BLaER1 treated with 17β-estradiol and CSF1 and Interleukin-3, amounts not matched to agents 10 nM and 100 nM (cell line): Measurements from ENCODE around the gene ERCC8.
"Not testable (repeated sequence)": the region's sequence is repeated elsewhere in the genome, so short reads cannot be mapped to it uniquely, and the experiment has no call there.

ENCODE experiments used
- H3K27ac ChIP-seq, 11 experiments: shearing (Covaris generic); formaldehyde crosslinking; 2 replicates each; pipeline ENCODE4 v1.8.1; 2022
- H3K27me3 ChIP-seq, 11 experiments: shearing (Covaris generic); formaldehyde crosslinking; 2 replicates each; pipeline ENCODE4 v1.8.1; 2022
- H3K36me3 ChIP-seq, 11 experiments: shearing (Covaris generic); formaldehyde crosslinking; 2 replicates each; pipeline ENCODE4 v1.8.1; 2022
- H3K4me1 ChIP-seq, 10 experiments: shearing (Covaris generic); formaldehyde crosslinking; 2 replicates each; pipeline ENCODE4 v1.8.1; 2022
- H3K4me2 ChIP-seq, 11 experiments: shearing (Covaris generic); formaldehyde crosslinking; 2 replicates each; pipeline ENCODE4 v1.8.1; 2022
- H3K4me3 ChIP-seq, 10 experiments: shearing (Covaris generic); formaldehyde crosslinking; 2 replicates each; pipeline ENCODE4 v1.8.1; 2022
- H3K9ac ChIP-seq, 11 experiments: shearing (Covaris generic); formaldehyde crosslinking; 2 replicates each; pipeline ENCODE4 v1.8.1; 2022
- H3K9me3 ChIP-seq, 11 experiments: shearing (Covaris generic); formaldehyde crosslinking; replicated peaks in 1 of 11; 2 replicates each; pipeline ENCODE4 v1.8.1; 2022
- H4K20me1 ChIP-seq, 11 experiments: shearing (Covaris generic); formaldehyde crosslinking; 2 replicates each; pipeline ENCODE4 v1.8.1; 2022
- Cebpa-rat ChIP-seq, 11 experiments: shearing (Covaris generic); IDR thresholded peaks; 2 replicates each; pipeline ENCODE4 v1.8.1; 2022

Gene ERCC8

GRCh38 chr5:60893521-60893920 lies 51.3 kb downstream of the ERCC8 start:
- peaks cover 48 to 82% (median 67%) of the 10 kb centered on the region in 11 experiments for H3K36me3 ChIP-seq
- no peaks in the 10 kb centered on the region for H3K4me1 ChIP-seq
- no peak overlapping the region for H3K27ac ChIP-seq
- H3K27me3 ChIP-seq: no peaks in the 10 kb centered on the region
- H3K9me3 ChIP-seq: peaks cover 0 to 12% (median 0%) of the 10 kb centered on the region in 11 experiments; a peak in 4 of 22 replicates
- H3K4me2 ChIP-seq: no peak overlapping the region
- H3K4me3 ChIP-seq: no peak overlapping the region
- no peak overlapping the region for H3K9ac ChIP-seq
- H4K20me1 ChIP-seq: no peaks in the 10 kb centered on the region
- TF ChIP-seq Cebpa-rat (IDR thresholded peaks at IDR 0.05): no peak

GRCh38 chr5:60891667-60892066 lies 53.2 kb downstream of the ERCC8 start:
- TF ChIP-seq Cebpa-rat (IDR thresholded peaks at IDR 0.05): no peak
- Histone ChIP-seq H3K9me3 (peaks cover 0 to 12% (median 0%) of the 10 kb centered on the region in 11 experiments; a peak in 4 of 22 replicates), H3K4me1 (no peaks in the 10 kb centered on the region), H3K4me3 (no peak overlapping the region), H3K27ac (no peak overlapping the region), H4K20me1 (no peaks in the 10 kb centered on the region), H3K36me3 (peaks cover 44 to 69% (median 58%) of the 10 kb centered on the region in 11 experiments), H3K27me3 (no peaks in the 10 kb centered on the region), H3K4me2 (no peak overlapping the region), H3K9ac (no peak overlapping the region)

- H3K27me3 ChIP-seq: no peaks in the 10 kb centered on the region
- peaks cover 0 to 4% (median 0%) of the 10 kb centered on the region in 11 experiments; a peak in 1 of 22 replicates for H3K9me3 ChIP-seq
- TF ChIP-seq Cebpa-rat (IDR thresholded peaks at IDR 0.05): no peak
- H3K4me3 ChIP-seq: no peak overlapping the region
- peaks cover 15 to 56% (median 31%) of the 10 kb centered on the region in 11 experiments for H3K36me3 ChIP-seq
- no peaks in the 10 kb centered on the region for H4K20me1 ChIP-seq
- no peaks in the 10 kb centered on the region for H3K4me1 ChIP-seq
- H3K4me2 ChIP-seq: no peak overlapping the region
- H3K9ac ChIP-seq: no peak overlapping the region
- no peak overlapping the region for H3K27ac ChIP-seq
Observed at GRCh38 chr5:60888359-60889061, 56.4 kb downstream of the ERCC8 start.

GRCh38 chr5:60887746-60888145 lies 57.1 kb downstream of the ERCC8 start:
- Histone ChIP-seq H3K9ac (no peak overlapping the region), H3K9me3 (peaks cover 0 to 1% (median under 1%) of the 10 kb centered on the region in 11 experiments; a peak in 7 of 22 replicates)
- no peak for TF ChIP-seq Cebpa-rat (IDR thresholded peaks at IDR 0.05)

GRCh38 chr5:60887096-60887495 lies 57.8 kb downstream of the ERCC8 start:
- no peak for TF ChIP-seq Cebpa-rat (IDR thresholded peaks at IDR 0.05)
- Histone ChIP-seq H4K20me1 (no peaks in the 10 kb centered on the region), H3K9me3 (peaks cover 0 to 8% (median 6%) of the 10 kb centered on the region in 11 experiments; a peak in 14 of 22 replicates), H3K27me3 (no peaks in the 10 kb centered on the region), H3K9ac (no peak overlapping the region), H3K27ac (no peak overlapping the region), H3K4me3 (no peak overlapping the region), H3K4me1 (no peaks in the 10 kb centered on the region), H3K4me2 (no peak overlapping the region), H3K36me3 (peaks cover 5 to 54% (median 23%) of the 10 kb centered on the region in 11 experiments; a peak in 21 of 22 replicates)

More at GRCh38 chr5:60887746-60888145, 57.1 kb downstream of the ERCC8 start:
- no peaks in the 10 kb centered on the region for H4K20me1 ChIP-seq
- no peak overlapping the region for H3K4me2 ChIP-seq
- peaks cover 7 to 54% (median 23%) of the 10 kb centered on the region in 11 experiments for H3K36me3 ChIP-seq
- H3K27me3 ChIP-seq: no peaks in the 10 kb centered on the region
- no peak overlapping the region for H3K4me3 ChIP-seq
- no peak overlapping the region for H3K27ac ChIP-seq
- no peaks in the 10 kb centered on the region for H3K4me1 ChIP-seq

GRCh38 chr5:60886158-60886557 lies 58.7 kb downstream of the ERCC8 start:
- Histone ChIP-seq H3K4me3 (no peak overlapping the region), H3K9me3 (peaks cover 3 to 17% (median 15%) of the 10 kb centered on the region in 11 experiments; a peak in 17 of 22 replicates), H3K27me3 (no peaks in the 10 kb centered on the region), H3K4me1 (no peaks in the 10 kb centered on the region), H4K20me1 (no peaks in the 10 kb centered on the region), H3K36me3 (peaks cover 8 to 61% (median 32%) of the 10 kb centered on the region in 11 experiments; a peak in 19 of 22 replicates), H3K27ac (no peak overlapping the region), H3K4me2 (no peak overlapping the region), H3K9ac (no peak overlapping the region)
- TF ChIP-seq Cebpa-rat (IDR thresholded peaks at IDR 0.05): no peak

DNA sequence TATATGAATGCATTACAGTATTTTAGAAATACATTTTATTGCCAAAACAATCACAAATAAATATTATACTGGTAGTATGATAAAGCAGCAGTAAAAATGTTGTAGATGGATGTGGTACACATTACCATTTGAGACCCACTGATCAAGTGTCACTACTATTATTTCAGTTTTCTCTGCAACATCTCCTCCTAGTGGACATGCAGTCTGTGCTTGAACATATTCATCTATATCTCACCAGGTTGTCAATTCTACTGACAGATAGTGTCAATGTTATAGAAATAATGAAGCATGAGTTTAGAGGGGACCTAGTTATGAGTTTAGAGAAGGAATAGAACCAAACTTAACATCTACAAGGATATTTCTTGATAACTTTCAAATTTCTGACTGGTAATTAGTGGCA lies 61.6 kb downstream of the ERCC8 start:
- TF ChIP-seq Cebpa-rat (IDR thresholded peaks at IDR 0.05): no peak
- no peak overlapping the region for H3K27ac ChIP-seq
- no peak overlapping the region for H3K9ac ChIP-seq
- H3K36me3 ChIP-seq: peaks cover 8 to 52% (median 22%) of the 10 kb centered on the region in 11 experiments; a peak in 19 of 22 replicates
- peaks cover 5 to 23% (median 22%) of the 10 kb centered on the region in 11 experiments; a peak in 17 of 22 replicates for H3K9me3 ChIP-seq
- H3K4me2 ChIP-seq: no peak overlapping the region
- H4K20me1 ChIP-seq: no peaks in the 10 kb centered on the region
- H3K4me1 ChIP-seq: no peaks in the 10 kb centered on the region
- no peak overlapping the region for H3K4me3 ChIP-seq
- no peaks in the 10 kb centered on the region for H3K27me3 ChIP-seq

DNA sequence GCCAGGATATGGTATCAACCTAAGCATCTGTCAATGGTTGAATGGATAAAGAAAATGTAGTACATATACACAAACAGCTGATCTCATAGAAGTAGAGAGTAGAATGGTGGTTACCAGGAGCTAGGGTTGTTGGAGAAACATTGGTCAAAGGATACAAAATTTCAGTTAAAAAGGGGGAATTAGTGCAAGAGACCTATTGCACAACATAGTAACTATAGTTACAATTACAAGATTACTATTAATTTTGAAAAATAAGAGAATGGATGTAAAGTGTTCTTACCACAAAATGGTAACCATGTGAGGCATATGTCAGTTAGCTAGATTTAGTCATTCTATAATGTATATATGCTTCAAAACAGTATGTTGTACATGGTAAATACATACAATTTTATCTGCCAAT lies 72.0 kb downstream of the ERCC8 start:
- no peak overlapping the region for H3K4me3 ChIP-seq
- H3K9ac ChIP-seq: no peak overlapping the region
- H4K20me1 ChIP-seq: no peaks in the 10 kb centered on the region
- H3K4me1 ChIP-seq: no peaks in the 10 kb centered on the region
- no peak overlapping the region for H3K27ac ChIP-seq
- peaks cover 10 to 33% (median 22%) of the 10 kb centered on the region in 11 experiments; a peak in 16 of 22 replicates for H3K36me3 ChIP-seq
- no peak overlapping the region for H3K4me2 ChIP-seq
- no peak for TF ChIP-seq Cebpa-rat (IDR thresholded peaks at IDR 0.05)
- no peaks in the 10 kb centered on the region for H3K27me3 ChIP-seq
- peaks cover 28 to 35% (median 30%) of the 10 kb centered on the region in 11 experiments for H3K9me3 ChIP-seq

- no peak overlapping the region for H3K9ac ChIP-seq
- no peaks in the 10 kb centered on the region for H3K4me1 ChIP-seq
- H4K20me1 ChIP-seq: no peaks in the 10 kb centered on the region
- no peak overlapping the region for H3K27ac ChIP-seq
- H3K27me3 ChIP-seq: no peaks in the 10 kb centered on the region
- TF ChIP-seq Cebpa-rat (IDR thresholded peaks at IDR 0.05): no peak
- H3K36me3 ChIP-seq: peaks cover 10 to 33% (median 22%) of the 10 kb centered on the region in 11 experiments; a peak in 16 of 22 replicates
- no peak overlapping the region; a peak in 1 of 20 replicates for H3K4me3 ChIP-seq
- H3K9me3 ChIP-seq: peaks cover 28 to 43% (median 33%) of the 10 kb centered on the region in 11 experiments
- H3K4me2 ChIP-seq: no peak overlapping the region
Observed at GRCh38 chr5:60870857-60871256, 74.0 kb downstream of the ERCC8 start.

- not testable (repeated sequence) for H3K9ac ChIP-seq, H4K20me1 ChIP-seq, H3K4me2 ChIP-seq, H3K4me1 ChIP-seq, H3K27ac ChIP-seq, H3K27me3 ChIP-seq, H3K4me3 ChIP-seq, H3K36me3 ChIP-seq, H3K9me3 ChIP-seq
Observed at GRCh38 chr5:60860572-60860971, 84.3 kb downstream of the ERCC8 start.
